H1 (cell line): ENCODE measurements around the gene SH3RF2. TPM values are rescaled to one million over a fixed set of nuclear protein-coding genes. Genes with fewer than 3 reads are reported as not detected.

Source experiments
- CTCF ChIA-PET: fragments of 300-600 bp; sonication (Branson Sonifier 250); formaldehyde crosslinking; loops from one replicate; lab custom pipeline; 2021; ENCODE audit not compliant: partially characterized antibody; lab: Charles Lee
- POLR2A ChIA-PET: fragments of 300-600 bp; sonication (Branson Sonifier 250); formaldehyde crosslinking; loops from one replicate; lab custom pipeline; 2021; ENCODE audit warnings: inconsistent platforms; ENCODE audit not compliant: partially characterized antibody; lab: Charles Lee
- DNase-seq, 2 experiments: peaks; one replicate each; pipeline versions ENCODE4 v3.0.0 to v3.0.0-alpha.2; 2010 to 2022; ENCODE audit warnings: low spot score in 2 of 2, low read depth in 1 of 2, mixed read lengths in 1 of 2
- FAIRE-seq: peaks from 2 replicates; lab custom pipeline; 2011; peaks lifted over from hg19 to GRCh38; lab: Jason Lieb, UNC
- H2AFZ ChIP-seq: 2 replicates; pipeline ENCODE4 v1.8.1; 2012; ENCODE audit warnings: low read length, inconsistent platforms
- H2AK5ac ChIP-seq: 2 replicates; pipeline ENCODE4 v1.6.1; 2013; ENCODE audit warnings: low read depth, low read length
- H2BK120ac ChIP-seq: replicated peaks from 2 replicates; pipeline ENCODE3; 2013; ENCODE audit warnings: low read depth, low read length, inconsistent platforms
- H2BK12ac ChIP-seq: 2 replicates; pipeline ENCODE4 v1.6.1; 2013; ENCODE audit warnings: low read depth, low read length
- H2BK15ac ChIP-seq: 2 replicates; pipeline ENCODE4 v1.6.1; 2013; ENCODE audit warnings: low read length
- H2BK20ac ChIP-seq: 2 replicates; pipeline ENCODE4 v1.6.1; 2013; ENCODE audit warnings: low read length
- H2BK5ac ChIP-seq: 2 replicates; pipeline ENCODE4 v1.6.1; 2013; ENCODE audit warnings: low read depth, low read length
- H3K14ac ChIP-seq: 2 replicates; pipeline ENCODE4 v1.6.1; 2013; ENCODE audit warnings: inconsistent platforms; ENCODE audit not compliant: insufficient read length
- H3K18ac ChIP-seq: 2 replicates; pipeline ENCODE4 v1.6.1; 2013; ENCODE audit warnings: low read length; ENCODE audit errors: extremely low read depth
- H3K23ac ChIP-seq: 2 replicates; pipeline ENCODE4 v1.6.1; 2013; ENCODE audit warnings: inconsistent platforms; ENCODE audit not compliant: insufficient read length
- H3K23me2 ChIP-seq: 2 replicates; pipeline ENCODE4 v1.6.1; 2013; ENCODE audit warnings: low read depth, low read length
- H3K27ac ChIP-seq: 2 replicates; pipeline ENCODE4 v1.6.1; 2011; ENCODE audit warnings: low read depth, low read length, inconsistent platforms
- H3K27me3 ChIP-seq, 4 experiments: replicated peaks in 1 of 4; 1 replicate in 1 of 4; 2 replicates in 3 of 4; pipeline versions ENCODE4 v1.6.1 to v1.8.1; 2011 to 2013; ENCODE audit warnings: low read length in 3 of 4, mild to moderate bottlenecking in 3 of 4, inconsistent platforms in 2 of 4, mixed read lengths in 2 of 4, moderate library complexity in 1 of 4; ENCODE audit not compliant: control insufficient read depth in 3 of 4, insufficient read depth in 3 of 4; ENCODE audit errors: extremely low read depth in 1 of 4
- H3K36me3 ChIP-seq, 4 experiments: 2 replicates each; pipeline versions ENCODE4 v1.6.1 to v1.8.1; 2011 to 2013; ENCODE audit warnings: mild to moderate bottlenecking in 4 of 4, low read length in 3 of 4, moderate library complexity in 2 of 4, control low read depth in 1 of 4, inconsistent platforms in 1 of 4; ENCODE audit not compliant: insufficient read depth in 4 of 4, control insufficient read depth in 2 of 4
- H3K4ac ChIP-seq: replicated peaks from 2 replicates; pipeline ENCODE3; 2013; ENCODE audit warnings: low read length, low read depth, mixed read lengths, inconsistent platforms; ENCODE audit not compliant: insufficient read length
- H3K4me1 ChIP-seq, 4 experiments: replicated peaks in 1 of 4; 1 replicate in 1 of 4; 2 replicates in 3 of 4; pipeline versions ENCODE4 v1.6.1 to v1.8.1; 2011 to 2013; ENCODE audit warnings: low read length in 3 of 4, inconsistent platforms in 2 of 4, mixed read lengths in 1 of 4; ENCODE audit not compliant: insufficient read depth in 4 of 4, control insufficient read depth in 3 of 4
- H3K4me2 ChIP-seq, 2 experiments: 2 replicates each; pipeline versions ENCODE4 v1.6.1 to v1.8.1; 2011 to 2013; ENCODE audit warnings: low read depth in 2 of 2, low read length in 2 of 2, control low read depth in 1 of 2, inconsistent platforms in 1 of 2, mild to moderate bottlenecking in 1 of 2; ENCODE audit not compliant: insufficient read depth in 1 of 2
- H3K4me3 ChIP-seq, 4 experiments: fragments of 200-600, 300-600 bp in 1 of 4; sonication (generic), shearing (Covaris generic), sonication (Bioruptor Twin) in 1 of 4; 2 replicates each; pipeline versions ENCODE4 v1.5.1 to v1.8.1; 2011 to 2016; ENCODE audit warnings: low read length in 4 of 4, low read depth in 3 of 4, control low read depth in 2 of 4, inconsistent platforms in 2 of 4, mild to moderate bottlenecking in 2 of 4, mixed read lengths in 1 of 4, moderate library complexity in 1 of 4; ENCODE audit not compliant: insufficient read depth in 2 of 4; ENCODE audit errors: extremely low read depth in 1 of 4
- H3K56ac ChIP-seq: replicated peaks from 2 replicates; pipeline ENCODE3; 2013; ENCODE audit warnings: low read depth, mild to moderate bottlenecking, mixed read lengths, low read length, inconsistent platforms; ENCODE audit not compliant: insufficient read length
- H3K79me1 ChIP-seq: 2 replicates; pipeline ENCODE4 v1.6.1; 2013; ENCODE audit warnings: low read depth, low read length, control low read depth
- H3K79me2 ChIP-seq, 2 experiments: 2 replicates each; pipeline versions ENCODE4 v1.6.1 to v1.8.1; 2012 to 2013; ENCODE audit warnings: low read length in 2 of 2, mild to moderate bottlenecking in 2 of 2, inconsistent platforms in 1 of 2; ENCODE audit not compliant: insufficient read depth in 2 of 2, control insufficient read depth in 1 of 2
- H3K9ac ChIP-seq, 4 experiments: replicated peaks in 1 of 4; 1 replicate in 1 of 4; 2 replicates in 3 of 4; pipeline versions ENCODE4 v1.6.1 to v1.8.1; 2011 to 2013; ENCODE audit warnings: low read depth in 3 of 4, low read length in 3 of 4, control low read depth in 2 of 4, mild to moderate bottlenecking in 2 of 4, moderate library complexity in 2 of 4, inconsistent platforms in 1 of 4; ENCODE audit errors: extremely low read depth in 1 of 4
- H3K9me3 ChIP-seq, 2 experiments: 2 replicates each; pipeline versions ENCODE4 v1.6.1 to v1.8.1; 2012 to 2013; ENCODE audit warnings: mild to moderate bottlenecking in 2 of 2, moderate library complexity in 2 of 2, control low read depth in 1 of 2, inconsistent platforms in 1 of 2, low read depth in 1 of 2, low read length in 1 of 2, mixed read lengths in 1 of 2; ENCODE audit not compliant: insufficient read depth in 2 of 2
- H4K20me1 ChIP-seq, 2 experiments: replicated peaks in 1 of 2; 2 replicates each; pipeline versions ENCODE3 to v1.8.1; 2011 to 2013; ENCODE audit warnings: inconsistent platforms in 2 of 2, low read length in 2 of 2, mild to moderate bottlenecking in 1 of 2; ENCODE audit not compliant: insufficient read depth in 2 of 2, control insufficient read depth in 1 of 2
- H4K5ac ChIP-seq: 2 replicates; pipeline ENCODE4 v1.6.1; 2013; ENCODE audit warnings: low read length, low read depth, mixed read lengths, inconsistent platforms; ENCODE audit not compliant: insufficient read length
- H4K8ac ChIP-seq: 2 replicates; pipeline ENCODE4 v1.8.0; 2013; ENCODE audit warnings: mild to moderate bottlenecking, moderate library complexity, low read length, inconsistent platforms; ENCODE audit not compliant: insufficient read depth; ENCODE audit errors: extremely low read depth
- H4K91ac ChIP-seq: replicated peaks from 2 replicates; pipeline ENCODE3; 2013; ENCODE audit warnings: low read length, mixed read lengths, inconsistent platforms; ENCODE audit not compliant: insufficient read length
- CBX5 ChIP-seq: fragments of 300-800, 300-1000 bp; sonication (generic); IDR thresholded peaks from 2 replicates; pipeline ENCODE4 v1.7.1; 2016; ENCODE audit warnings: antibody characterized with exemption, low read length, low read depth
- CHD2 ChIP-seq: IDR thresholded peaks from 2 replicates; pipeline ENCODE4 v1.6.1; 2012; ENCODE audit warnings: low read length, improper control_type of control experiment
- CREB1 ChIP-seq: IDR thresholded peaks from 2 replicates; pipeline ENCODE4 v1.6.1; 2012; ENCODE audit warnings: inconsistent platforms
- PHF8 ChIP-seq: fragments of 200-600 bp; sonication (generic); conservative IDR thresholded peaks from 2 replicates; pipeline ENCODE4 v1.7.1; 2012; ENCODE audit warnings: low read depth, mild to moderate bottlenecking, inconsistent platforms, low read length, moderate library complexity
- POU5F1 ChIP-seq: IDR thresholded peaks from 2 replicates; pipeline ENCODE4 v1.6.1; 2011; ENCODE audit warnings: low read depth, mild to moderate bottlenecking, low read length, moderate library complexity
- SIN3A ChIP-seq, 2 experiments: IDR thresholded peaks in 1 of 2; conservative IDR thresholded peaks in 1 of 2; 2 replicates each; pipeline ENCODE4 v1.6.1; 2011 to 2012; ENCODE audit warnings: low read length in 2 of 2, improper control_type of control experiment in 1 of 2, low read depth in 1 of 2, mild to moderate bottlenecking in 1 of 2
- TBP ChIP-seq: IDR thresholded peaks from 2 replicates; pipeline ENCODE4 v1.6.1; 2011; ENCODE audit warnings: low read depth, low read length, improper control_type of control experiment
- WGBS, 2 experiments: shearing (Covaris generic) in 1 of 2; methylation state at CpG; one replicate each; pipeline versions ENCODE4 v1.1.6 to v1.1.7; 2013 to 2015; ENCODE audit warnings: low lambda C conversion rate in 2 of 2, mixed read lengths in 2 of 2, inconsistent platforms in 1 of 2, low coverage in 1 of 2, missing lambda C conversion rate in 1 of 2; ENCODE audit not compliant: insufficient replicate concordance in 2 of 2, insufficient coverage in 1 of 2, insufficient read length in 1 of 2; ENCODE audit errors: extremely low coverage in 1 of 2, missing lambda C conversion rate in 1 of 2; 5-methylcytosine and 5-hydroxymethylcytosine counted together
- polyA plus RNA-seq, 7 experiments: library from polyadenylated mRNA; depleted of rRNA in 3 of 7; stranded (reverse) in 5 of 7; unstranded in 2 of 7; fragments of >200 nt in 5 of 7; fragments of 200-250 nt in 2 of 7; gene quantifications; 1 replicate in 5 of 7; 2 replicates in 1 of 7; 4 replicates in 1 of 7; pipeline versions ENCODE4 v1.2.1 to v1.2.3, GENCODE V29; 2011 to 2013; ENCODE audit warnings: missing spikeins in 2 of 7, mixed read lengths in 2 of 7
- total RNA-seq: library from RNA; stranded (reverse); fragmentation: NEBNext Ultra II Directional; extraction: Animal tissue kit (Norgen Biotek cat#: 25700); gene quantifications from 2 replicates; pipeline ENCODE4 v1.2.1, GENCODE V29; 2021
- TF ChIP-seq, protein P1 (sequence below): IDR thresholded peaks from 2 replicates; pipeline ENCODE4 v1.6.1; 2012; ENCODE audit warnings: low read length, inconsistent platforms

SH3RF2 gene
- total and polyA plus RNA-seq, 2 of the 8 experiments (the other 6 are each of a cell fraction or from before 2014, with no cell fraction given): 0.80 to 0.95 TPM

DNA sequence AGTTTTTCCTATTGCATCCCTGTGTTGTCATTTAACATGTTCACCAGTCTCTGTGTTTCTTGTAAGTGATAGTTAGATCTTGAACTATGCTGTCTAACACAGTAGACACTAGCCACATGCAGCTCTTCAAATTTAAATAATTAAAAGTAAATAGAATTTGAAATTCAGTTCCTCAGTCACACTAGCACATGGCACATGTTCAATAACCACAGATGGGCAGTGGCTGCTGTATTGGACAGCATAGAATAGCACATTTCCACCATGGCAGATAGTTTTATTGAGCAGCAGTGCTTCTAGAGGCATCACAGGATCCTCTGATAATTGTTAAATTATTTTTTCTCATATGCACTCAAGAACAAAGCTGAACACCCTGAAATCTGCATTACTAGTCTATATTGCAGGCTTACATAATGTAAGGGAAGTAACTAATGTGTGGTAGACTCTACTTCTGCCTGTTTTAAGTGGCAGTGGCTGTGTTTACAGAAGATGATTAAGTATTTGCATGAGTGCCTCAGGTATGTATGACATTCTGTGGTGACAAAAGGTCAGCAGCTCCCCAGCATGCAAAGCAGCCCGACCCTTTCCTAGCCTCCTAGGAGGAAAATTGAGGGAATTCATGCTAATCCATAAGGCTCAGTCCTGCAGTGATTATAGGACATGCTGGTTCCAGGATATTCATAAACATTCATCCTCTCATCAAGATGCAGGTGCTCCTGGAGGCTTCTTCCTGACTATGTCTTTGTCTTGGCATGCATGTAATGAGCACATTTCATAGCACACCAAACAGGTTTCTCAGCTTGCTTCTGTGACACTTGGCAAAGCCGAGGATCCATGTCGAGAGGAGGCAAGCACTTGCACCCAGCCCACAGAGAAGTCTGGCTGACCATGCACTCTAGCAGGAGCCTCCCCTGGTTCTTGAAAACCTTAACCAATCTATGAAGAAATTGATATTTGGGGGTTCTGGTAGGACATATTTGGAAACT, 45.5 kb downstream of the SH3RF2 start:
- Histone ChIP-seq H3K79me2 (no peaks in the 10 kb centered on the region), H3K56ac (no peak overlapping the region), H3K27ac (no peak overlapping the region), H4K20me1 (no peaks in the 10 kb centered on the region), H3K18ac (no peak overlapping the region), H3K23ac (no peak overlapping the region), H3K4me2 (no peak overlapping the region), H4K5ac (no peak overlapping the region), H2BK120ac (no peak overlapping the region), H3K9ac (no peak overlapping the region), H3K23me2 (no peaks in the 10 kb centered on the region), H2BK15ac (no peak overlapping the region), H3K9me3 (no peaks in the 10 kb centered on the region), H4K91ac (no peak overlapping the region), H2BK12ac (no peak overlapping the region), H3K14ac (no peak overlapping the region), H3K4me1 (peaks cover 0 to 7% (median 3%) of the 10 kb centered on the region in 4 experiments; a peak in 2 of 7 replicates), H3K79me1 (no peaks in the 10 kb centered on the region), H2BK5ac (no peak overlapping the region), H3K4me3 (no peak overlapping the region), H2AFZ (no peak overlapping the region), H3K27me3 (no peaks in the 10 kb centered on the region), H3K4ac (no peak overlapping the region), H2AK5ac (no peak overlapping the region), H3K36me3 (no peaks in the 10 kb centered on the region), H2BK20ac (no peak overlapping the region)
- no peak for FAIRE-seq
- ChIA-PET CTCF (interaction anchor here (0.7 to 5.9 kb wide), 26 partner anchors 9 to 230 kb away, joined by 3 to 54 read pairs (median 4); partner anchors contain the start of gene PRELID2), POLR2A (no interaction called here)
- 84% methylated on average over 3 of the region's 3 CpGs; no CpG with 5 or more reads in 1 of the 2 experiments for WGBS, 2 experiments
- no peak for DNase-seq
- TF ChIP-seq PHF8 (no peak), CREB1 (no peak), CBX5 (no peak), SIN3A (conservative IDR thresholded peaks at IDR 0.05 in 1 of 2, IDR thresholded peaks at IDR 0.05 in 1 of 2; ENCODE audit: low read depth in 1 of 2, low read length in 2 of 2) (no peak), CHD2 (no peak), TBP (no peak), POU5F1 (no peak)
- TF ChIP-seq, protein P1, sequence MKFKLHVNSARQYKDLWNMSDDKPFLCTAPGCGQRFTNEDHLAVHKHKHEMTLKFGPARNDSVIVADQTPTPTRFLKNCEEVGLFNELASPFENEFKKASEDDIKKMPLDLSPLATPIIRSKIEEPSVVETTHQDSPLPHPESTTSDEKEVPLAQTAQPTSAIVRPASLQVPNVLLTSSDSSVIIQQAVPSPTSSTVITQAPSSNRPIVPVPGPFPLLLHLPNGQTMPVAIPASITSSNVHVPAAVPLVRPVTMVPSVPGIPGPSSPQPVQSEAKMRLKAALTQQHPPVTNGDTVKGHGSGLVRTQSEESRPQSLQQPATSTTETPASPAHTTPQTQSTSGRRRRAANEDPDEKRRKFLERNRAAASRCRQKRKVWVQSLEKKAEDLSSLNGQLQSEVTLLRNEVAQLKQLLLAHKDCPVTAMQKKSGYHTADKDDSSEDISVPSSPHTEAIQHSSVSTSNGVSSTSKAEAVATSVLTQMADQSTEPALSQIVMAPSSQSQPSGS: no peak
- TF ChIP-seq, all 59 proteins: peak for 0
- no peak overlapping the region for H4K8ac ChIP-seq
